ENCODE results near the gene YRDC. TPM values are rescaled to one million over a fixed set of nuclear protein-coding genes. Genes with fewer than 3 reads are reported as not detected.

Gene YRDC
- total RNA-seq, 1 experiment from 2014 or later = 24.6 TPM

- ATAC-seq (no peak), DNase-seq (ENCODE audit: low spot score) (no peak)
- no peak overlapping the region for H3K4me3 Mint-ChIP-seq
- TF ChIP-seq ARID4B (CRISPR knock-in tag; IDR thresholded peaks at IDR 0.05; ENCODE audit: borderline replicate concordance) (no peak), NR1H2 (CRISPR knock-in tag; IDR thresholded peaks at IDR 0.05) (no peak), AFF4 (CRISPR knock-in tag; IDR thresholded peaks at IDR 0.05; ENCODE audit: borderline replicate concordance) (no peak), ZNF396 (CRISPR knock-in tag; IDR thresholded peaks at IDR 0.05; ENCODE audit: borderline replicate concordance) (no peak), FOXJ3 (CRISPR knock-in tag; IDR thresholded peaks at IDR 0.05; ENCODE audit: borderline replicate concordance) (no peak), FOXP1 (CRISPR knock-in tag; IDR thresholded peaks at IDR 0.05; ENCODE audit: borderline replicate concordance) (no peak), IRF1 (CRISPR knock-in tag; IDR thresholded peaks at IDR 0.05) (no peak), GABPB1 (CRISPR knock-in tag; IDR thresholded peaks at IDR 0.05) (no peak), EMX1 (CRISPR knock-in tag; IDR thresholded peaks at IDR 0.05) (no peak), ZNF263 (CRISPR knock-in tag; IDR thresholded peaks at IDR 0.05; ENCODE audit: low read depth) (no peak), RELA (CRISPR knock-in tag; IDR thresholded peaks at IDR 0.05; ENCODE audit: borderline replicate concordance) (no peak), ATF2 (CRISPR knock-in tag; IDR thresholded peaks at IDR 0.05; ENCODE audit: borderline replicate concordance, low read depth) (no peak), ZNF425 (CRISPR knock-in tag; conservative IDR thresholded peaks at IDR 0.05) (no peak), MYBL2 (CRISPR knock-in tag; IDR thresholded peaks at IDR 0.05) (no peak)
- no peaks in the 10 kb centered on the region for H3K27me3 Mint-ChIP-seq (ENCODE audit: low read depth)
- H3K36me3 Mint-ChIP-seq = peaks cover 53% of the 10 kb centered on the region
- 0 out of 2 replicates have a peak, but pooled peaks cover 3% of the 10 kb centered on the region for H3K4me1 Mint-ChIP-seq
- no peak overlapping the region for H3K27ac Mint-ChIP-seq
- no peaks in the 10 kb centered on the region for H3K9me3 Mint-ChIP-seq
- ChIA-PET CTCF (interaction anchor here (0.7 kb wide), 1 partner anchor 122 kb away, joined by 4 read pairs; no protein-coding TSS in a partner anchor), POLR2A (interaction anchor here (0.7 kb wide), 1 partner anchor 1433 kb away, joined by 5 read pairs; no protein-coding TSS in a partner anchor)
These were observed 5.6 kb downstream of the YRDC start for GRCh38 chr1:37802439-37802838.
